ENCODE measurements around the gene FBXW8. TPM values are rescaled to one million over a fixed set of nuclear protein-coding genes. Genes with fewer than 3 reads are reported as not detected.

The FBXW8 gene
- total RNA-seq, 2 experiments from 2014 or later, result 7.3 to 8.0 TPM

- no peak overlapping the region for H3K4me3 Mint-ChIP-seq
Measured at GRCh38 chr12:117033382-117034221, 122.9 kb downstream of the FBXW8 start.

DNA sequence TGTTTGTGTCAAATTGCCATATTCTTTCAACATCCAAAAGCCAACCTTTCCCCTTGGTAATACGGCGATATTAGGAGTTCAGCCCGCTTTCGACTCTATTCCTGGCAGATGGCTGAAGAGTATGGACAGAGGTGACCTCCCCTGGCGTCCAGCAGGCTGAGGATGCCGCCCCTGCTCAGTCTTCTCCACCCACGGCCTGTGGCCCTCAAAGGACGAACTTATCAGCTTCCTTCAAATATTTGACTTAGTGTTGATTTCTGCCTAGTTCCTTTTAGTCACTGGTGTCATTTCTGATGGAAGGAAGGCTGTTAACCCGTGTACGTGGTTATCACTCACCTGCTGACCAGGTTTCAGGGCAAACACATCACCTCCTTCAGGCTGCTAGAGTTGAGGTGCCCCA, 123.5 kb downstream of the FBXW8 start:
- Mint-ChIP-seq H3K4me3 (no peak overlapping the region), H3K4me1 (peaks cover 2% of the 10 kb centered on the region), H3K27ac (no peak overlapping the region), H3K9me3 (no peaks in the 10 kb centered on the region), H3K27me3 (no peaks in the 10 kb centered on the region), H3K36me3 (no peaks in the 10 kb centered on the region)
- no peak for DNase-seq

More at GRCh38 chr12:117033382-117034221, 122.9 kb downstream of the FBXW8 start:
- Mint-ChIP-seq H3K27ac (no peak overlapping the region), H3K36me3 (no peaks in the 10 kb centered on the region), H3K9me3 (no peaks in the 10 kb centered on the region), H3K4me1 (peaks cover 2% of the 10 kb centered on the region), H3K27me3 (no peaks in the 10 kb centered on the region)
- no peak for DNase-seq

DNA sequence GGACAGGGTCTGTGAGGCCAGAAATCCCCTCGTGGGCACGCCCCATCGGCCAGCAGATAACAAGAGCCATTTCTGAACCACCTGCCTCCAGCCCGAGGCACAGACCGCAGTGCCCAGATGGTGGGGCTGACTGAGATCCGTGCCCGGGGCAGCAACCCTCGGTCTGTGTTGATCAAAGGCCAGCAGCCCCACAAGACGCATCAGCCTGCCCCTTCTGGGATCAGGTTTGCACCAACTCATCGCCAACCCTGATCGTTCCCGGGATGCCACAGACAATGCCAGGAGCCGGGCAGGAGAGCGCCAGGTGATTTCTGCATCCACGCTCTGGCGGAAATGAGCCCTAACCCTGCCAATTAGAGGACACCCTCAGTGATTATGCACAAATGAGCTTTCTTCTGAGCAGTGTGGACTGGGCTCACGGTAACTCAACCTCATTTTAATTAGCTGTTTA, 124.0 kb downstream of the FBXW8 start:
- H3K36me3 Mint-ChIP-seq, result no peaks in the 10 kb centered on the region
- no peak overlapping the region for H3K27ac Mint-ChIP-seq
- H3K4me3 Mint-ChIP-seq, result no peak overlapping the region
- DNase-seq, result no peak
- no peaks in the 10 kb centered on the region for H3K27me3 Mint-ChIP-seq
- no peaks in the 10 kb centered on the region for H3K9me3 Mint-ChIP-seq
- peaks cover 3% of the 10 kb centered on the region for H3K4me1 Mint-ChIP-seq

GRCh38 chr12:117035287-117035686, 124.5 kb downstream of the FBXW8 start:
- DNase-seq, result no peak
- no peaks in the 10 kb centered on the region for H3K9me3 Mint-ChIP-seq
- no peaks in the 10 kb centered on the region for H3K27me3 Mint-ChIP-seq
- H3K4me1 Mint-ChIP-seq, result peaks cover 3% of the 10 kb centered on the region
- H3K27ac Mint-ChIP-seq, result no peak overlapping the region
- no peaks in the 10 kb centered on the region for H3K36me3 Mint-ChIP-seq
- no peak overlapping the region for H3K4me3 Mint-ChIP-seq

GRCh38 chr12:117036046-117036445, 125.3 kb downstream of the FBXW8 start:
- Mint-ChIP-seq H3K4me3 (no peak overlapping the region), H3K4me1 (peaks cover 3% of the 10 kb centered on the region), H3K36me3 (no peaks in the 10 kb centered on the region), H3K27ac (no peak overlapping the region), H3K27me3 (no peaks in the 10 kb centered on the region), H3K9me3 (no peaks in the 10 kb centered on the region)
- DNase-seq, result no peak

DNA sequence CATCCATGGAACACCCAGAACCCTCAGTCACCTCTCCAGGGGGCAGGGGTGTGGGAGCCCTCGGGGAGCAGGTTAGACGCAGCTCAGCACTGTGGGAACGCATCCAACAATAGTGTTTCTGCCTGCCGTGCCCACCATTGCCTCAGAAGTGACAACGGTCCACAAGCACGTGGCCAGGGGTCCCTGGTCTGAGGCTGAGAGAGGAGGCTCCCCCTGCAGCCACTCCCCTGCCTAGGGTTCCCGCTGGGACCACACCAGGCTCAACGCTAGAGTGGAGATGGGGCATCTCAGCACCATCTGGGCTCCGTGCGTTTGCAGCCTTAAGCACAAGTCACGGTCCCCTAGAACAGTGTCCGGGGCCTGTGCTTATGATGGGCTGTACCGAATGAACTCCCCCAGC, 125.8 kb downstream of the FBXW8 start:
- no peaks in the 10 kb centered on the region for H3K27me3 Mint-ChIP-seq
- H3K27ac Mint-ChIP-seq, result no peak overlapping the region
- H3K4me1 Mint-ChIP-seq, result peaks cover 3% of the 10 kb centered on the region
- no peak overlapping the region for H3K4me3 Mint-ChIP-seq
- H3K36me3 Mint-ChIP-seq, result no peaks in the 10 kb centered on the region
- no peaks in the 10 kb centered on the region for H3K9me3 Mint-ChIP-seq
- no peak for DNase-seq

DNA sequence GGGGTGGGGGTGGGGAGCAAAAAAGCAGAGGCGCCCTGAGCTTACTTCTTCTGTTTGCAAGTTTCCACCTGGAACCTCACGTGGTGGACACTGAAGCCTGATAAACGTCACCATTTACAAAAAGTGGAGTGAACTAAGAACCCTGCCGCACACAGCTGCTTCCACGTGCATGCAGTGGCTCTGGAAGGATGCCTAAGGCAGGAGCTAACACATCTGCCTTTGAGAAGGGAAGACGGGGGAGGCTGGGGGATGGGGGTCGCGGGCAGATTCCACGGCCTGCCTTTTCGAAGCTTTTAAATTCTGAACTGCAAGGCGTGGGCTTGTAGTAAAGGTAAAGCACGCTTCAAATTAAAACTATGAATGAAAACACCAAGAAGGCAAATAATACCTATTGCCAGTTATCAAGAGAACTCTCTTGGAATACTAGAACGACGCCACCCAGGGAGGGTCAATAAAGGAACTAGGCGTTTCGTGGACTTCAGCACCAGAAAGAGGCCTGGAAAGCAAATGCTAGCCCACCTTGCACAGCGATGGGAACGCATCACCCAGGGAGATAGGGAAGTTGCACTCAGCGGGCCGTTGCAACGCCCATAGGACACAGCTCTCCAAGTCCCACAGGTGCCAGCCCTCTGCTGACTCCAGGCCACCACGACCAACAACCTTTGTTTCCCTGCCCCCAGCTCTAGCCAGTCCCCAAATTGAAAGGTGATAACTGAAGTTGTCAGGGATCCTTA, 126.7 kb downstream of the FBXW8 start:
- no peak overlapping the region for H3K27ac Mint-ChIP-seq
- no peak overlapping the region for H3K4me3 Mint-ChIP-seq
- H3K27me3 Mint-ChIP-seq, result no peaks in the 10 kb centered on the region
- DNase-seq, result no peak
- H3K36me3 Mint-ChIP-seq, result no peaks in the 10 kb centered on the region
- peaks cover 3% of the 10 kb centered on the region for H3K4me1 Mint-ChIP-seq
- no peaks in the 10 kb centered on the region for H3K9me3 Mint-ChIP-seq

DNA sequence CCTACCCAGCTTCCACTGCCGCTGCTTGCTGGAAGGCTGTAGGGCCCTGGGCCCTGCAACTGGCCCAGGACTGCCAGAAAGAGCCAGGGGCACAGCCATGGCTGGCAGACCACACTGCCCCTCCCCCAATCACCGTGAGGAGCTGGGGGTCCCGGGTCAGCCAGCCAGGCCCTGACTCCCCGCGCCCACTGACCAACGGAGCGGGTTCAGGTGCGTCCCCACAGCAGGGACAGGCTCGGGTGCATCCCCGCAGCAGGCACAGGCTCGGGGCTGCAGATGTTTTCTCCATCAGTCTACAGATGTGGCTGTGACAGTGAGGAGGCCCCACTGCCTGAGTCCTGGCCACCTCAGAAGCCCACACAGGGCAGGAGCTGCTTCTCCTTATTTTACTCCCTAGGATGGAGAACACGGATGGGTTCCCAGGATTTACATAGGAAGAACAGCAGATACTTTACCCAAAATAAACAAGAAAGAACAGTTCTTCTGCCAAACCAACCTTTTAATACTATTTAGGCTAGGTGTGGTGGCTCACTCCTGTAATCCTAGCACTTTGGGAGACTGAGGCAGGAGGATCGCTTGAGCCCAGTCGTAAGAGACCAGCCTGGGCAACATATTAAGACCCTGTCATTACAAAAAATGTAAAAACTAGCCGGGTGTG, 127.4 kb downstream of the FBXW8 start:
- no peak overlapping the region for H3K27ac Mint-ChIP-seq
- no peaks in the 10 kb centered on the region for H3K9me3 Mint-ChIP-seq
- peaks cover 1% of the 10 kb centered on the region for H3K4me1 Mint-ChIP-seq
- H3K4me3 Mint-ChIP-seq, result no peak overlapping the region
- no peaks in the 10 kb centered on the region for H3K36me3 Mint-ChIP-seq
- H3K27me3 Mint-ChIP-seq, result no peaks in the 10 kb centered on the region
- no peak for DNase-seq

DNA sequence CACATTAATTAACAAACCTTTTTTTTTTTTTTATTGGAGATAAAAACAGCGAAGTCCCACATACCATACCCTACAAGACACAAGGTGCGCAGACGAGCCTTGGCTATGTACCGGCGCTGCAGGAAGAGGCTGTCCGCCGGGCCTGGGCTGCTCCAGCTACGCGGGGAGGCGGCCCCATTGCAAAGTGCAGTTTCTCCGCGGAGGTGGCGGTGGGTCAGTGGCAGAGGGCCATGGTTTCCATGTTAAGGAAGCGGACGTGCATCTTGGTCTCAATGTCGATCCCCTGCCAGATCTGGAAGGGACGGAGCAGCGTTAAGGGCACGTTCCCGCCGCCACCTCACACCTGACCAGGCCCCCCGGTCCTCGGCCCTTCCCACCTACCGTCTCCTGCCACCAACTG, 128.2 kb downstream of the FBXW8 start:
- H3K27ac Mint-ChIP-seq, result no peak overlapping the region
- DNase-seq, result no peak
- H3K9me3 Mint-ChIP-seq, result no peaks in the 10 kb centered on the region
- H3K4me1 Mint-ChIP-seq, result peaks cover 1% of the 10 kb centered on the region
- H3K4me3 Mint-ChIP-seq, result no peak overlapping the region
- H3K27me3 Mint-ChIP-seq, result no peaks in the 10 kb centered on the region
- H3K36me3 Mint-ChIP-seq, result no peaks in the 10 kb centered on the region

DNA sequence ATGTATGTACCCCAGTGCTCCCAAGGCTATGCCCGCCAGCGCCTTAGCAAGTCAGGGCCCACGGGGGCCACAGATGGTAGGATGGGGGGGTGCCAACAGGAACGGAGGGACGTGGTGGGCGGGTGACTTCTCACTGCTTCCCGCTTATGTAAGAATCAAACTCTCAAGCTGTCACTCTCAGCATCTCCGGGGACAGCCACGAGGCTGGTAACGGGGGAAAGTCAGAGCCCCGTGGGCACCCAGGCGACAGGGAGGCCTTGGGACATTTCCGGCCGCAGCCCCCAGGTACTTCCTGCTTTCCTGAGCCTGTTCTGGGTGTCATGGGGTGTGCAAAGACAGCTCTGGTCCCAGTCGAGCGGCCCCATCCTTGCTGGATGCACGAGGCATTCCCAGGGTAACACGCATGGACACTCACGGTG, 129.2 kb downstream of the FBXW8 start:
- Mint-ChIP-seq H3K9me3 (no peaks in the 10 kb centered on the region), H3K36me3 (no peaks in the 10 kb centered on the region), H3K27me3 (no peaks in the 10 kb centered on the region), H3K4me1 (peaks cover 1% of the 10 kb centered on the region), H3K4me3 (no peak overlapping the region), H3K27ac (no peak overlapping the region)
- DNase-seq, result no peak

DNA sequence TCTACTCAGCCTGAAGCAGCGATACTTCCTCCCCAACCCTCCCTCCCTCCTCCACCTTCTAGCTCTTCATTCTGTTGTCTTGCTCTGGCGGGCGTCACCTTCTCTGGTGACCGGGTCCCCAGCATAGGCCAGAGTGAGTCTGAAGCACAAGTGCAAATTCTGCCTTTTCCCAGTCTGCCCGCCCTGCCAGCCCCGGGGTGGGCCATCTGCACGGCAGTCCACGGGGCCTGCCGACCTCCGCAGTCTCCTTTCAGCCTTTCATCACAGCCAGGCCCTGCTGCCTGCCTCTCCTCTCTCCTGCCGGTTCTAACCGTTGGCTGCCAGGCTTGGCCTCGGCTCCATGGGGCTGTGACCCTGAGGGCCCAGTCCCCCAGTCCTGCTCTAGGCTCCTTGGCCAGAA, 129.7 kb downstream of the FBXW8 start:
- Mint-ChIP-seq H3K9me3 (no peaks in the 10 kb centered on the region), H3K27ac (no peak overlapping the region), H3K36me3 (no peaks in the 10 kb centered on the region), H3K4me3 (no peak overlapping the region), H3K27me3 (no peaks in the 10 kb centered on the region), H3K4me1 (peaks cover 1% of the 10 kb centered on the region)
- DNase-seq, result no peak

DNA sequence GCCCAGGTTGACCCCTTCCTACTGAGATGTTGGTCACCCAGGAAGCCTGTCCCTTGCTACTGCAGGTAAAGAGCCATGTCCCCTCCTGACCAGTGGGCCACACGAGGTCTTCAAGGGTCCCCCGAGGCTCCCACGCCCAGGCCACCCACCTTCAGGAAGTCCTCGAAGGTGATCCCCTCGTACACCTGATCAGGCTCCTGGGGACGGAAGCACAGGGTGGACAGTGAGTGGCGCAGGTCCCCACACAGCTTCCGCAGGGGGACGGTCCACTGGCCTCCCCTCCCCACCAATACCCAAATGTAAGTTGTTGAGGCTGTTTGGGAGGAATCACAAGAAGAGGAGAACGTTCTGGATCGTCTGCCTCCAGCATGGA, 131.0 kb downstream of the FBXW8 start:
- Mint-ChIP-seq H3K4me1 (peaks cover 1% of the 10 kb centered on the region), H3K9me3 (no peaks in the 10 kb centered on the region), H3K27me3 (no peaks in the 10 kb centered on the region), H3K36me3 (no peaks in the 10 kb centered on the region), H3K27ac (no peak overlapping the region), H3K4me3 (no peak overlapping the region)
- no peak for DNase-seq

- Mint-ChIP-seq H3K36me3 (no peaks in the 10 kb centered on the region), H3K27ac (no peak overlapping the region), H3K9me3 (no peaks in the 10 kb centered on the region), H3K27me3 (no peaks in the 10 kb centered on the region), H3K4me3 (no peak overlapping the region), H3K4me1 (peaks cover 1% of the 10 kb centered on the region)
- no peak for DNase-seq
Measured at GRCh38 chr12:117042171-117042842, 131.6 kb downstream of the FBXW8 start.

GRCh38 chr12:117042862-117043261, 132.1 kb downstream of the FBXW8 start:
- Mint-ChIP-seq H3K36me3 (no peaks in the 10 kb centered on the region), H3K4me3 (no peak overlapping the region), H3K9me3 (no peaks in the 10 kb centered on the region), H3K27me3 (no peaks in the 10 kb centered on the region), H3K4me1 (peaks cover 1% of the 10 kb centered on the region), H3K27ac (no peak overlapping the region)
- DNase-seq, result no peak

GRCh38 chr12:117044311-117044710, 133.6 kb downstream of the FBXW8 start:
- Mint-ChIP-seq H3K36me3 (no peaks in the 10 kb centered on the region), H3K4me1 (peaks cover 1% of the 10 kb centered on the region), H3K9me3 (no peaks in the 10 kb centered on the region), H3K4me3 (no peak overlapping the region), H3K27ac (no peak overlapping the region), H3K27me3 (no peaks in the 10 kb centered on the region)
- no peak for DNase-seq
